KOPT-K1 (cell line): Measurements from ENCODE around the gene ELF2.
"Not testable (repeated sequence)": the region's sequence is repeated elsewhere in the genome, so short reads cannot be mapped to it uniquely, and the experiment has no call there.

Experiments
- H3K27ac ChIP-seq: fragments of 200-600 bp; sonication (generic); 2 replicates; pipeline ENCODE4 v1.5.1; 2016; ENCODE audit warnings: antibody characterized with exemption, mild to moderate bottlenecking, low read depth, low read length; ENCODE audit not compliant: poor library complexity, severe bottlenecking
- H3K36me3 ChIP-seq: fragments of 200-600 bp; sonication (generic); 2 replicates; pipeline ENCODE4 v1.5.1; 2017; ENCODE audit warnings: antibody characterized with exemption, mild to moderate bottlenecking, low read length, moderate library complexity; ENCODE audit not compliant: insufficient read depth
- H3K9me3 ChIP-seq: fragments of 200-600 bp; sonication (generic); 2 replicates; pipeline ENCODE4 v1.5.1; 2017; ENCODE audit warnings: antibody characterized with exemption, low read length, mild to moderate bottlenecking; ENCODE audit not compliant: insufficient read depth, poor library complexity, severe bottlenecking

ELF2 gene

GRCh38 chr4:139083956-139084803 is 92.8 kb downstream of the ELF2 start:
- 0 out of 2 replicates have a peak, but pooled peaks cover 3% of the 10 kb centered on the region for H3K36me3 ChIP-seq

DNA sequence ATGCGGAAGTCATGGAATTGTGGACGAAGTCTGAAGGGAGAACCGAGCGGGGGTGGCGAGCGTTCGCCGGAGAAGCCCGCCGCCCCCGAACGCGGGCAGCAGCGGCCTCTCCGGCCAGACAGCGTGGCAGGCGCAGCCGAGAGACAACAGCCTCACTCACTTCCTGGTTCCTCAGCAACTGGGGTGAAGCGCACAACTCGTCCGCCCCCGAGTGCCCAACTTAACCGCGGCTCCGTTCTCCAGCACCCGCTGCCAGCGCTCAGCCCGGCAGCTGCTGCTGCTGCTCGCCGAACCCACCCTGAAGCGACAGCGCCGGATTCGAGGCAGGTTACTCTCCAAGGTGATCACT is 93.4 kb downstream of the ELF2 start:
- Histone ChIP-seq H3K36me3 (0 out of 2 replicates have a peak, but pooled peaks cover 7% of the 10 kb centered on the region), H3K27ac (peak overlapping the region; percentile 96), H3K9me3 (no peaks in the 10 kb centered on the region)

More at GRCh38 chr4:139083956-139084803, 92.8 kb downstream of the ELF2 start:
- H3K9me3 ChIP-seq = no peaks in the 10 kb centered on the region
- peak overlapping the region; percentile 96 for H3K27ac ChIP-seq

GRCh38 chr4:139082750-139083606 is 94.0 kb downstream of the ELF2 start:
- H3K36me3 ChIP-seq = 0 out of 2 replicates have a peak, but pooled peaks cover 7% of the 10 kb centered on the region
- no peaks in the 10 kb centered on the region for H3K9me3 ChIP-seq
- peak overlapping the region; percentile 96 for H3K27ac ChIP-seq

- peaks cover 21% of the 10 kb centered on the region for H3K36me3 ChIP-seq
- no peaks in the 10 kb centered on the region for H3K9me3 ChIP-seq
- no peak overlapping the region for H3K27ac ChIP-seq
These were observed 98.1 kb downstream of the ELF2 start for GRCh38 chr4:139078926-139079325.

- no peaks in the 10 kb centered on the region for H3K9me3 ChIP-seq
- H3K27ac ChIP-seq = no peak overlapping the region
- peaks cover 30% of the 10 kb centered on the region for H3K36me3 ChIP-seq
These were observed 99.3 kb downstream of the ELF2 start for GRCh38 chr4:139077567-139078355.

DNA sequence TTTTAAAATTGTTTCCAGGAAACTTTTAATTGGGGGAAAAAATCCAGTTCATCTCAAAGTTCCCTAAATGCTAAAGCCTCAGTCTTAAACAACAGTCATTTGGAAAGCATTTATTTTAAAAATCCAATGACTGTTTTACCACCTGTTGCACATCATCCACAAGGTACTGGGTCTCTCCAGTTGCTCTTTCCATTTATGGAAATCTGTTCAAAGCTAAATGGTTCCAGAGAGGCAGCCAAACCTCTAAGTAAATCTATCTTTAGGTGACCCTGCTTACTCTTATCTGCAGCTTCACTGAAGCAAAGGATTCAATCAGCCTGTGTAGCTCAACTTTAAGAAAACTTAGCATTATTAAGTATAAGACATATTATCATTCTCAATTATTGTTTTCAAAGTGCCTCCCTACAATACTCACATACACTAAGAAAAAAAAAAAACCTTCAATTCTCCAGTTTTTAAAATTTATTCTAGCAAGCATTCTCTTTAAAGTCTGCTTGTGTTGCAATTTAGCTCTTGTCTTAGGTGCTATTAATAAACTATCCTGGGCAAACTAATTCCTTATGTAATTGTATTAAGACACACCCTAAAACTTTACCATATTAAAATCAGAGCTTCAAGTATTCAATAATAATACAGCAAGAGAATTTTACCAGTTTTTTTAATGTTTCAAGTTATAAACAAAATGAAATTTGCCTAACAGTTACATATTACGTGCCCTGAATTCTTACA is 100.8 kb downstream of the ELF2 start:
- peaks cover 46% of the 10 kb centered on the region for H3K36me3 ChIP-seq
- no peak overlapping the region for H3K27ac ChIP-seq

GRCh38 chr4:139060591-139060990 is 116.4 kb downstream of the ELF2 start:
- Histone ChIP-seq H3K27ac (no peak overlapping the region), H3K36me3 (peaks cover 99% of the 10 kb centered on the region), H3K9me3 (no peaks in the 10 kb centered on the region)

More for the DNA sequence above, 100.8 kb downstream of the ELF2 start:
- no peaks in the 10 kb centered on the region for H3K9me3 ChIP-seq

DNA sequence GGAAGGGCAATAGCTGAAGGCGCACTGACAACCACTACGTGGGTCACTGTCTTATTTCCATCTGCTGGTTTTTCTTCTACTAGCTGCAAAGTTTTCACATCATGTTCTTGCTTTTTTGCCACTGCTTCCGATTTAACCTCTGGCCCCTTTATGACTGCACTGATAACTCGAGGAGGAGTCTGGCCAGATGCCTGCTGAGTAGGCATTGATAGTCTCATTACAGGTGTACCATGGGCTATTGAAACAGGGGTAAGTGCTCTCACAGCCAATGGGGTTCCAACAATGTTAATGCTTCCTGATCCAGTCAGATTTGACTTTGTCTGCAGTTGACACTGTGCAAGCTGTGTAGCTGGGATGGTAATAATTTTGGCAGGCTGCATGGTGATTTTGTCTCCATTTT is 118.0 kb downstream of the ELF2 start:
- H3K9me3 ChIP-seq = not testable (repeated sequence)
- H3K36me3 ChIP-seq = peaks cover 99% of the 10 kb centered on the region

DNA sequence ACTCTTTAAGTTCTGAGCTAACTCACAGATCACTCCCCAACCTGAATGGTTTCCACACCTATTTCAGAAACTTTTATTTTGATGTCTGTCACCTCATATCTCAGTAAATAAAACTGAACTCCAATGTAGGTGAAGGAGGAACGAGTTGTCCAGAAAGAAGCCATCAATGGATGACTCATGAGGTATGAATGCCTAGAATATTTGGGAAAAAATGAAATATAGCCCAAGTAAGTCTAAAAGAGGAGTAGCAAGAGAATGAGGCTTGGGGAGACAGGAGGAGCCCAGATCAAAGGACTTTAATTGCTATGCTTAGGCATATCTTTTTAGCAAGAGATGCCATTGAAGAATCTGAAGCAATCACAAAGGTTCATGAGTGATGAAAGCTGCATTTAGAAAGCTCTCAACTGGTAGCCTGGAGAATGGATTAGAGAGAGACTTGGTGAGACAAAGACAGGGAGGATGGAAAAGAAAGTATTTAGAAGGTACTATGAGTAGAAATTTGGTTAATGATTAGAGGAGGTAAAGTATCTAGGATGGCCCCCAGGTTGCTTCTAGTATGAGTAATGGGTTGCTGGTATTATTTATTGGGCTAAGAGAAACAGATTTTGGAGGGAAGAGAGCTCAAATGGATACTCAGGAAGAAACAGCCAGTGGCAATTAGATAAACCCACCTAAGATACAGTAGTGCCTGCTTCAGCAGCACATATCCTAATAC is 122.1 kb downstream of the ELF2 start:
- Histone ChIP-seq H3K9me3 (no peaks in the 10 kb centered on the region), H3K36me3 (peaks cover 96% of the 10 kb centered on the region), H3K27ac (no peak overlapping the region)

More for the DNA sequence above, 118.0 kb downstream of the ELF2 start:
- not testable (repeated sequence) for H3K27ac ChIP-seq

DNA sequence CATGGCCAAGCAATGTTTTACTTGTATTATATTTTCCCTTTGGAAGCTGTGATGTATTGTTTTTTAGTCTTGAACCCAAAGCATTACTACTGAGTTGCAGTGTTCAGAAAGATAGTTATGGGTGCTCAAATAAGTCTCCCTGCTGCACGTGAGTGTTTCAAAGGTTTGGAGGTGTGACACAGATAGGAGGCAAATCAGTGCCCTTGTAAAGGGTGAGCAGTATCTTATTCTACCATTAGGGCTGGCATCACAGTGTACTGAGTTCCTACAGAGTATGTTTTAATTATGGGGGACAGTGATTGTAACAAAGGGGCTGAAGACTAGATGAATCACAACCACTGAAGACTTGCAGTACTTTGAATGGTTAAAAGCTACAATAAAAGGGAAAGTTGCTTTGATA is 123.1 kb downstream of the ELF2 start:
- H3K27ac ChIP-seq = no peak overlapping the region
- H3K9me3 ChIP-seq = no peaks in the 10 kb centered on the region
- peaks cover 96% of the 10 kb centered on the region for H3K36me3 ChIP-seq

GRCh38 chr4:139050446-139050845 is 126.6 kb downstream of the ELF2 start:
- H3K27ac ChIP-seq = no peak overlapping the region
- H3K36me3 ChIP-seq = peaks cover 97% of the 10 kb centered on the region
- no peaks in the 10 kb centered on the region for H3K9me3 ChIP-seq

DNA sequence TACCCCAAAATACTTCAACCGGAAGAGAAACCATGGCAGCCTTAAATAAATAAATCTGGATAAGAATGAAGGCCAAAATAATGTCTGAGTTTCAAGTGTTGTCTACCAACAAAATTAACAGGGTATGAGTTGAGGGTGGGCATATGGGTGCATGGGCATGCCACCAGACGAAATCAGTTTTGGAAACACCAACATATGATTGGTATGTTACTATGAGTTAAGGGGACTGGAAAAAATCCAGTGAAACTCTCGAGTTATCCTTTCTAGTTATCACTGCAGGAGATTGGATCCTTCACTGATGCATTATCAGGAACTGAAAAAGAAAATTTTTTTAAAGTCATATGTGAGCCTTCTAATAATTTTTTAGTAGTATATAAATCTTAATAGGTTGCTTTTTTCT is 129.0 kb downstream of the ELF2 start:
- Histone ChIP-seq H3K9me3 (no peaks in the 10 kb centered on the region), H3K36me3 (peaks cover 96% of the 10 kb centered on the region), H3K27ac (no peak overlapping the region)

GRCh38 chr4:139044291-139044690 is 132.7 kb downstream of the ELF2 start:
- Histone ChIP-seq H3K36me3 (peaks cover 92% of the 10 kb centered on the region), H3K27ac (no peak overlapping the region), H3K9me3 (no peaks in the 10 kb centered on the region)
